NCI-H1417 treated with DMSO at 0.1 percent for 48 hours (cell line): ENCODE data around the gene TPRG1L.

Experiments
- DNase-seq: peaks from one replicate; lab custom pipeline; 2025; lab: John Stamatoyannopoulos, UW

TPRG1L gene

GRCh38 chr1:3645247-3645646 lies 20.4 kb downstream of the TPRG1L start:
- no peak for DNase-seq

- no peak for DNase-seq
Observed at GRCh38 chr1:3645666-3646355, 21.0 kb downstream of the TPRG1L start.

DNA sequence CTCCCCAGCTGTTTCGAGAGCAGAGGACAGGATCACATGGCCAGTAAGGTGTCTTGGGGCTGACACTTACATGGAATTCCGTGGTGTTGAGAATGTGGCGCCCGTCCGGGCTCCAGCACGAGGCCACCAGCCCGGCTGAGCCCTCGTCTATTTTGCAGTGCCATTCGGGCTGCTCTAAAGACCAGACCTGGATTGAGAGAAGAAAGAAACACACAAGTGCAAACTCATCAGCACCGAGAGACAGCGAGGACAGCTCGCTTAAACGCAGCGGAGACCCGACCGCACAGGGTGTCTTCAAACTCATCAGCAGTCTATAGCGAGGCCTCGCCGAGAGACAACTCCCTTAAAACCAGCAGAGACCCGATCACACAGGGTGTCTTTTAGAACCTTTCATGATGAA lies 21.8 kb downstream of the TPRG1L start:
- DNase-seq: no peak

- no peak for DNase-seq
Observed at GRCh38 chr1:3649342-3650247, 24.8 kb downstream of the TPRG1L start, which contains the start of gene WRAP73. WRAP73 (minus strand) TSS chr1:3650103; CDS start chr1:3649999, 104 bp downstream.

DNA sequence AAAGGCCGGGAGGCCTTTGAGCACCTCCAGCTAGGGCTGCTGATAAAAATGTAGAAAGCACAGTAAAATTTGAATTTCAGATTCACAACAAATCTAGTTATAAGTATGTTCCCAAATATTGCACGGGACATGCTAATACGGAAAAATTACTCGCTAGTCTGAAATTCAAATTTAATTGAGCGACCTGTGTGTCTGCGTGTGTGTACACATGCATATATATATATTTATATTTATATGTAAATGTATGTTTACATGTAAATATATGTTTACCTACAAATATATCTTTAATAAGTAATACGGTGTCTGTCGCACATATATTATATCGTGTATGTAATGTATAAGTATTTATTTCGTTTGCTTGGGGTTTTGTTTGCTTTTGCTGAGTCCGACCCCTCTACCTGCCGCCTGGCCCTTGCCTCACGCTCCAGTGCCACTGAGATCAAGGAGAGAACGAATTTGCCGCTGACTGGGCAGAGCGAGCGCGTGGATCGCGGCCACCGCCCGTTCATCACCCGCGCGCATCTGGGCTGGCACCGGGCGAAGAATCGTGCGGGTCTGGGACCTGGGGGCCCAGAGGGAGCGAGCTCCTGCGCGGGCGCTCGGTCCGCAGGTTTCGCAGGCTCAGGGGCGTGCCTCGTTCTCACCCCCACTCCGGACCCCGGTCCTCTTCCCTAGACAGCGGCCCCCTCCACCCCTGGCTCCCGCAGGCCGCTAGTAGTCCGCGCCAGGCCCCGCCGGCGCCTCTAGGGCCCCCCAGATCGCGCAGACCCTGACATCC lies 25.6 kb downstream of the TPRG1L start:
- no peak for DNase-seq

- DNase-seq: no peak
Observed at GRCh38 chr1:3651026-3651929, 26.5 kb downstream of the TPRG1L start.

- no peak for DNase-seq
Observed at GRCh38 chr1:3651930-3652547, 27.2 kb downstream of the TPRG1L start, which contains the start of gene TP73. TP73 (plus strand) TSS chr1:3652516; CDS start chr1:3682366, 29,850 bp downstream.

DNA sequence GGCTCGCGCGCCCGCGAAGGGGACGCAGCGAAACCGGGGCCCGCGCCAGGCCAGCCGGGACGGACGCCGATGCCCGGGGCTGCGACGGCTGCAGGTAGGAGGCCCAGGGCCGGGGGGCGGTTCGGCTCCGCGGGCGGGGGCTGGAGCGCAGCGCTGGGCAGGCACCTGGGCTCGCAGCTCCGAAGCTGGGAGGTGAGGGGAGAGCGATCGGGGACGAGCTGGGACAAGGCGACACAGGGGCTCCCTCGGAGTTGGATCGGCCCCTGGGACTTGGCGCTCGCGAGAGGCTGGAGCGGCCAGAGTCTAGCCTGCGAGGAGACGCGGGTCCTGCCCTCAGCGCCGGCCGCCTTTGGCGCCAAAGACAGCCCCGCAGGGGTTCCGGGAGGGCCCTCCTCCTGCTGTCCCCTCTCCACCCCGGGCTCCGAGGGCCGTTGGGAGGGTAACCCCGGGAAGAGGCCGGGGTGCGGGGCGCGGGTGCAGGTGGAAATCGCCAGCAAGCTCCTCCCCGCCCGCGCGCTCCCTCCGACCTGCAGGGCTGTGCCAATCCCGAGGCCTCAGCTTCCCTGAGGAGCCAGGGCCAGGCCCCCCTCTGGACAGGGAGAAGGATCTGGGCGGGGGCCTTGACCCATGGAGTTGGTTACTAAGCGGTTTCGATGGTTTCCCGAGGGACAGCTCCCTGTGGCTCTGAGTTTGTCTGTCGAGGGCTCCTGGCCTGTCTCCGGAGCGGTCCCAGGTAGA lies 27.9 kb downstream of the TPRG1L start:
- no peak for DNase-seq

- no peak for DNase-seq
Observed at GRCh38 chr1:3653286-3653618, 28.4 kb downstream of the TPRG1L start.

GRCh38 chr1:3654549-3655281 lies 29.9 kb downstream of the TPRG1L start:
- DNase-seq: no peak

- DNase-seq: no peak
Observed at GRCh38 chr1:3656450-3657095, 31.8 kb downstream of the TPRG1L start.

GRCh38 chr1:3657096-3657475 lies 32.3 kb downstream of the TPRG1L start:
- no peak for DNase-seq

- DNase-seq: no peak
Observed at GRCh38 chr1:3657578-3658230, 32.9 kb downstream of the TPRG1L start.

GRCh38 chr1:3658231-3658615 lies 33.4 kb downstream of the TPRG1L start:
- DNase-seq: no peak

DNA sequence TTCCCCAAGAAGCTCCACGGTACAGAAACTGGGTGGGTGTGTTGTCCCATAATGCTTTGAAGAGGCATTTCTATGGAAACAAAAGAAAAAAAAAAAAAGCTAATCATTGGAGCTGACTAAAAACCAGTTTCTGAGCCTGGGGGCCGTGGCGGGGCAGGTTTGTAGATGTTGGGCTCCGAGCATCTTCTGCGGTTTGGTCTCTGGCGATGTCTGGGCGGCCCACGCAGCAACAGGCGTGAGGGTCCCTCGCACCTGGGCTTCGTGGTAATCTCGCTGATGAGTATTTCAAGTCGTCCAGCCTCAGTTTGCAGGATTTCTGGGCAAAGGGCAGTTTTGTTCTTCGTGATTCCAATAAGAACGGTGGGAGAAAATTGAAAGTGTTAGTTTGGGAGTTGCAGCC lies 34.3 kb downstream of the TPRG1L start:
- no peak for DNase-seq

DNA sequence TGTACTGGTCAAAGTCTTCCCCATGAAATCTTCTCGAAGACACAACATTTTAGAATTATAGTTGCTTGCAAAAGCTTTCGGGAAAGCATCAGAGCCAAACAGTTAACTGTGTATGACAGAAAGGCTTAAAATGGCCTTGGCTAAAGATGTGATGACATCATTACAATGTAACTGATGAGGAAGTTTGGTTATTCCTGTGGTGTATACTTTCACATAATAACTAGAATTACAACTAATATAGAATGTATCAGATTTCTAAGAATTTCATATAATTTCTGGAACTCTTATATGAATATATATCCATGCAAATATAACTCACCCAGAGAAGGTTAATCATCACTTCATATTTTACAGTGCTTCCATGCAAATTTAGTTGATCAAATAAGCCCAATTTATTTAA lies 35.9 kb downstream of the TPRG1L start:
- no peak for DNase-seq

- DNase-seq: no peak
Observed at GRCh38 chr1:3661631-3662030, 36.8 kb downstream of the TPRG1L start.

- DNase-seq: no peak
Observed at GRCh38 chr1:3662080-3662671, 37.4 kb downstream of the TPRG1L start.
